HG03097 (cell line): ENCODE data around the gene KIF13A.
"Not testable (repeated sequence)": the region's sequence is repeated elsewhere in the genome, so short reads cannot be mapped to it uniquely, and the experiment has no call there.

Source experiments
- ATAC-seq: cut with Tn5 transposase; IDR thresholded peaks from one replicate; pipeline ENCODE4 v1.9.1; 2021; ENCODE audit not compliant: unreplicated experiment, low FRiP score

The KIF13A gene

GRCh38 chr6:17999425-17999824 is 12.0 kb upstream of the KIF13A start:
- no peak for ATAC-seq

GRCh38 chr6:17998442-17998841 is 11.0 kb upstream of the KIF13A start:
- no peak for ATAC-seq

GRCh38 chr6:17998003-17998402 is 10.6 kb upstream of the KIF13A start:
- ATAC-seq = no peak

GRCh38 chr6:17995414-17995813 is 8.0 kb upstream of the KIF13A start:
- ATAC-seq = no peak

- ATAC-seq = no peak
Measured at GRCh38 chr6:17994019-17994418, 6.6 kb upstream of the KIF13A start.

- ATAC-seq = no peak
Measured at GRCh38 chr6:17988422-17988944, 1.0 kb upstream of the KIF13A start.

- peak; percentile 77 for ATAC-seq
Measured at GRCh38 chr6:17987697-17988421, 424 bp upstream of the KIF13A start.

GRCh38 chr6:17986656-17987446 is 584 bp downstream of the KIF13A start:
- no peak for ATAC-seq

GRCh38 chr6:17985934-17986655 is 1.3 kb downstream of the KIF13A start:
- no peak for ATAC-seq

GRCh38 chr6:17984812-17985670 is 2.4 kb downstream of the KIF13A start:
- ATAC-seq = no peak

- ATAC-seq = no peak
Measured at GRCh38 chr6:17984399-17984798, 3.0 kb downstream of the KIF13A start.

GRCh38 chr6:17983730-17984129 is 3.7 kb downstream of the KIF13A start:
- ATAC-seq = no peak

GRCh38 chr6:17980329-17980728 is 7.1 kb downstream of the KIF13A start:
- no peak for ATAC-seq

GRCh38 chr6:17979479-17979878 is 8.0 kb downstream of the KIF13A start:
- ATAC-seq = no peak

GRCh38 chr6:17976258-17976657 is 11.2 kb downstream of the KIF13A start:
- not testable (repeated sequence) for ATAC-seq

- no peak for ATAC-seq
Measured at GRCh38 chr6:17974570-17975368, 12.7 kb downstream of the KIF13A start.

- no peak for ATAC-seq
Measured at GRCh38 chr6:17972978-17973622, 14.3 kb downstream of the KIF13A start.

GRCh38 chr6:17972074-17972952 is 15.1 kb downstream of the KIF13A start:
- no peak for ATAC-seq
